Stimulated activated CD8-positive, alpha-beta memory T cell treated with anti-CD3 and anti-CD28 coated beads, Interleukin-15, amount 100 ng/mL, for 48 hours (primary cell): Measurements from ENCODE around the gene CEP78.
"Not testable (repeated sequence)": the region's sequence is repeated elsewhere in the genome, so short reads cannot be mapped to it uniquely, and the experiment has no call there.

Source experiments
- DNase-seq, 2 donors: peaks; one replicate each; pipeline ENCODE4 v3.0.0-alpha.2; 2020; ENCODE audit warnings: low read depth in 2 of 2

CEP78 gene

DNA sequence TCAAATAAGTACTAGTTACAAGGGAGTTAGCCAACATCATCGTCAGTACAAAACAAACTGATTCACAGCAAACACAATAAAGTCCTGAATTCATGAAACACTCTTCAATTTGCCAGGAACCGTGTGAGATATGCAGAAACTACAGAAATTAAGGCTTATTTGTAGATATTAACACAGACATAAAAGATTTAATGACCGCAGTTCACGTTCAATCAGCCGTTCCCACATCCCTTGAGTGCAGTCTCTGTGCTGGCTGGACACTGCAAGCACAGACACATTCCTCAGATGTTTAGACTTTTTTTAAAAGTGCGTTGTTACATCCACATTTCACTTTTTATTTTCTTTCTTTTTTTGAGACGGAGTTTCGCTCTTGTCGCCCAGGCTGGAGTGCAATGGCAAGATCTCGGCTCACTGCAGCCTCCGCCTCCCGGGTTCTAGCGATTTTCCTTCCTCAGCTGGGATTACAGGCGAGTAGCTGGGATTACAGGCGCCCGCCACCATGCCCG is 566 bp upstream of the CEP78 start:
- DNase-seq: no peak

DNA sequence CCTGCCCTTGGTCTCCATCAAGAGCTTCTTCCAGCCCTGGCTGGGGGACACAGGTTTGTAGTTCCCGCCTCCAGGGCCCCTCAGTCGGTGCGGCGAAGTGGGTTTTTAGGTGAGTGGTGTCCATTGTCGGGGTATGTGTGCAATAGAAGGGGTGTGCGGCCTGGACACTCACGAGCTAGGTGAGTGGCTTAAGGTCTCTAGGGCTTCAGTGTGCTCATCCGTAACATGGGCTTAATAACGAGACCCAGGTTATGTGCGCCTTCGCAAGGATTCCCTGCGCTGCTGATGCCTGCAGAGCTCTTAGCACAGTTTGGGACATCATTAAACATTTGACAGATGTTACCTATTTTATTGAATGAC is 656 bp downstream of the CEP78 start:
- DNase-seq: no peak

DNA sequence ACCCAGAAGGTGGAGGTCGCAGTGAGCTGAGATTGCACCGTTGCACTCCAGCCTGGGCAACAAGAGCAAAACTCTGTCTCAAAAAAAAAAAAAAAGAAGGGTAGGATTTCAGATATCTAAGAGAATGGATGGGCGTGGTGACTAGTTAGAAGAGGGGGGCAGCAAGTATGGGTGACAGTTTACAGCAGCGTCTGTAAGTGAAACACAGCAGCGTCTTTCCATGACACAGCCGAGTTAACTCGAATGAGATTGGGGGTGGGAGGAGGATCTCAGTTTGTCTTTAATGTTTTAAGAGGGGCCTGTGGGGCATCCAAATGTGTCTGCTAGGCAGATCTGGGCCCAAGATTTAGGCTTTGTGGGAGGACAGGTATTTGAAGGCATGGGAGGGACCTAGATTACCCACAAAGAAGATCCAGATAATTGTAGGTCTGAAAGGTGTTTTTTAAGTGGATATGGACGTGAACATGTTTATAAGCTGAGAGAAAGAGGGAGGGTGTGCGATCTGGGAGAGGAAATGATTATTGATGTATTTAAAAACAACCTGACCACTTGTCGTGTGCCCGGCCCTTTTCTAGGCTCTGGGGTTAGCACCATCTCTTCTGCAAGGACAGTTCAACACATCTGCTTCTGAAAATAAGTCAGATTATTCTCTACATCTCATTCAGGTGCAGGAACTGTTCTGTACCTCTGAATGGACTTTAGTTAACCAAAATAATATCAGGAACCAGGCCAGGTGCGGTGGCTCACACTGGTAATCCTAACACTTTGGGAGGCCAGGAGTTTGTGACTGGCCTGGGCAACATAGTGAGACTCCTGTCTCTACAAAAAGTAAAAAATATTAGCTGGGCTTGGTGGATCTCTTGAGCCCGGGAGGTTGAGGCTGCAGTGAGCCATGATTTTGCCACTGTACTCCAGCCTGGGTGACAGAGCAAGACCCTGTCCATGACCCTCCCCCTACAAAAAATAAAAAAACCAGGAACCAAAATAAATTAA is 2.5 kb downstream of the CEP78 start:
- DNase-seq: no peak

DNA sequence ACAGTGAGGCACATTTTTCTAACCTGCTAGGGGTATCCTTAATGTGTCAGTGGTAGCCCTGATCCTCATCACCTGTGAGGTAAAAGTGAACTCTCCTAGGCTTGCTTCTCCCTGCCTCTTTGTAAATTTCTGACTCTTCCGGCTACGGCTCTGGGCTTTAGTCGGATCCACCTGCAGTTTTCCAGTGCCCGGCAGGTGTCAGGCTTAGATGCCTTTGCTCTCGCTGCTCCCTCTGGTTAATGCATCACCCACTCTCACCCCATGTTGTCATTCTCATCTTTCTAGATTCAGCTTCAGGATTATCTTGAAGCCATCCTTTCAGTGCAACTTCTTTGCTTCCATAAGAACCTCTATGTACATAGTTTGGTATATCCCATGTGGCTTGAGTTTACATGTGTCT is 3.6 kb downstream of the CEP78 start:
- no peak for DNase-seq

DNA sequence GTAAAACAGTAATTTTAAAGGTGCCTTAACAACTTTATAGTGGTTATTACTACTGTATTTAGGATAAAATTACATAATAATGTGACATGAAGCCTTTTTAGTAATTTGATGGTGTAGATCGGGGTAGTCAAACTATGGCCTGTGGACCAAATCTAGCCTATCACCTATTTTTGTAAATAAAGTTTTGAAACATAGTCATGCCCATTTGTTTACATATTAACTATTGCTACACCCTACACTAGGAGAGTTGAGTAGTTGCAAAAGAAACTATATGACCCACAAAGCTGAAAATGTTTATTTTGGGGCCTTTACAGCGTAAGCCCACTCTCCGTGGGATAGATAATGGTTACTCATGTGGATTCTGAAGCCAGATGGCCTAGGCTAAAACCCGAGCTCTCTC is 6.2 kb downstream of the CEP78 start:
- no peak for DNase-seq

DNA sequence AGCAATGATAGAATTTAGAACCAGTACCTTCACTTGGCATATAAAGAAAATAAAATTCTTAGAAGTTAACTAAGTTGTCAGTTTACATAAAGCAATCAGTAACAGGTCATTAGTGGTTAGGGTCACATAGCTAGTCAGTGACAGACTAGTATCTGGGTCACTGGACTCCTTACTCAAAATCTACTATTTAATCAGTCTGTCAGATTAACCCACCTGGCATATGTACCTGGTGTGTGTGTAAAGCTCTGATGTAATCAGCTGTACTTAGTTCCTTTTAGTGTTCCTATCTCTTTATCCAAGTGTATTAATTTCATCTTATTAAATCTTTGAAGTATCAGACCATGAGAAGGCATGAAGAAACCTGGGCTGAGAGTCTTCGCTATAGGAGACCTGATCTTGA is 7.3 kb downstream of the CEP78 start:
- DNase-seq: no peak

DNA sequence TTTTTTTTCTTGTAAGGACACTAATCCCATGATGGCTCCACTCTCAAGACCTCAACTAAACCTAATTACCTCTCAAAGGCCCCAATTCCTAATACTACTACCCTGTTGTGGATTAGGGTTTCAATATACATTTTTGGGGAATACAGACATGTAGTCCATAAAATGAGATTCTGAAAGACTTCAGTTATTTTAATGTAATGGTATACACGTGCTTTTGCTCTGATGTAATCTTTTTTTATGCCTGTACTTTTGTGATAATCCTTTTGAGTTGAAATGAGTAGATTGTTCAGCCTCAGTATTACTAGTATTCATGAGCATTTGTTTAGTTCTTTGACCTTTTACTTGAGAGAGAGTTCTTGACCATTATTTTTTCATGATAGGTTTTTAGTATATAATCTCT is 9.5 kb downstream of the CEP78 start:
- no peak for DNase-seq

DNA sequence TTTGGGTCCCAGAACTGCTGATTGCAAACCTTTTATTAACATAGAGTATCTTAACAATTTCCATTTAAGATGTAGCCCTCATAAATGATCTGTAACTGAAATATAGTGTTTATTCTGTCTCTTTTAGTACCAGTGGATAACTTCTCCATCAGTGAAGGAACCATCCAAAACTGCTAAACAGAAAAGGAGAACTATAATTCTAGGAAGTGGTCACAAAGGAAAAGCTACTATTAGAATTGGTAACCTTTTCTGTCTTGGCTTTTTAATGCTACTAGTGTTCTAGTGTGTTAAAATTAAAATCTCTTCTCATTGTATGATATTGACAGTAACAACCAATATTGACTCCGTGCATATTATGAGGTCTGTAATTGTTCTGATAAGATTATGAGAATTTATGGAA is 12.8 kb downstream of the CEP78 start:
- DNase-seq: no peak

DNA sequence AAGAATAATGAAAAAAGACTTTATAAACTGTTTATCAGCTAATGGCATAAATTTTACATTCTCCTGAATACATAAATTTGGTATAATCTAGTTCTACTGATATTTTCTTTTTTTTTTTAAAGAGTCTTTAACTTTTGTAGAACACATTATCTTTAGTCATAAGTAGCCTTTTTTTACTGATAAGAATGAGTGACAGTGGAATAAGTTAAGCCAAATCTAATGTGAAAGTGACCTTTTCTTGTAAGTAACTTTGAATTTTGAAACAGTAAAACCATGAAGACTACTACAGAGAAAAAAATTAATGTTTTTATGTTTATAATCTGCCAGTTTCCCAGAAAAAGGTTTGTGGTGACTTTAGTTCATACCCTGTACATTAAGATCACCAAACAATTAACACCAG is 13.7 kb downstream of the CEP78 start:
- DNase-seq: no peak

DNA sequence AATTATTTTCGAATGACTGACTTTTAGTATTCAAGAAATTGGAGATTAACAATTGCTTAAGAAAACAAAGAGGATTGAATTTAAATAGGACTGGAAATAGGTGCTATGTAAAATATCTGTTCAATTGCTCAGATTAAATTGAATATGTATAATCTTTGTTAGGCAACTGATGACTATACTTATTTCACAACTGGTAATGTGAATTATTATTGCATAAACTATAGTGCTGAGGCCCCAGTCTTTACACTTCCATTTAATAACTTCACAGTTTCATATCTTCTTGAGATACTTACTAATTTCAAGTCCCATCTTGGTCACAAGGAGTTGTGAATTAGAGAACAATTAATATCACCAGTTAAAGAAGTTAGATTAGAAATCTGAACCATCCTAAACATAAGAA is 16.7 kb downstream of the CEP78 start:
- DNase-seq: no peak

DNA sequence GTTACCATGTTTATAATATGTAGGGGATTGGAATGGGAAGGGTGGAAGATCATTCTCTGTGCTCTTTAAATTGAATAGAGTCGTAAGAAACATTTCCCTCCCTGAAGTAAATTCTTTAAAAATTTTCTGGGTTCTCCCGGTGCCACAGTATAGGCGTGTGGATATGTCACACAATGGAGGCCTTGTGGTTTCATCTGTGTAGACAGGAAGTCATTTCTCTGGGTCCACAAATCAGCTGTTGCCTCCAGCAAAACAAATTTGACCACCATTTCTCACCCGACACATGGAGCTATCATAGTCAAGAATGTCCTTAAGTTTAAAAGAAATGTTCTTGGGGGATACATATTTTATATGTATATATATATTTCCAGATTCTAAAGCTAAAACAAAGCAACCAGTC is 17.4 kb downstream of the CEP78 start:
- DNase-seq: no peak

DNA sequence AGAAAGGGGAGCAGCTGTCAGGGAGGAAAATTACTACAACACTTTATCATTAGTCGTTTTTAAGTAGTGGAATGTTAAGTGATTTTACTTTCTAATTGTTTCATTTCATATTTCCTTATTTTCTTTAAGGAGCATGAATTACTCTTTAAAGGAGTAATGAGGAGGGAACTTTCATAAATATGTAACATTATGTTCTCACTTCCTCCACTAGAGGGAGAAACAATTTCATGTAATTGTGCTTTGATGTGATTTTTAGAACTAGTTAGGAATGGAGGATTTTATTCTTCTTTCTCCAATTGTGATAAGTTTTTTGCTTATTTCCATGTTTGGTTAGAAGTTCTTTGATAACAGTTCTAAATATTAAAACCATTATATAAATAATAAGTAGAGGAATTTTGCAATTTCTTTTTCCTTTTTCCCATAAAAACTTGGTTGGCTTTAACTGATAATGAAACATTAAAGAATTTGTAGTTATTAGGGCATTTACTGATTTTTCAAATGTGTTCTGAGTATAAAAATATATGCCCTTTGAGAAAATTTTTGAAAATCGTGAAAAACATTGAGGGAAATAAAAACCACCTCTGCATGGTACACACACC is 25.6 kb downstream of the CEP78 start:
- no peak for DNase-seq

DNA sequence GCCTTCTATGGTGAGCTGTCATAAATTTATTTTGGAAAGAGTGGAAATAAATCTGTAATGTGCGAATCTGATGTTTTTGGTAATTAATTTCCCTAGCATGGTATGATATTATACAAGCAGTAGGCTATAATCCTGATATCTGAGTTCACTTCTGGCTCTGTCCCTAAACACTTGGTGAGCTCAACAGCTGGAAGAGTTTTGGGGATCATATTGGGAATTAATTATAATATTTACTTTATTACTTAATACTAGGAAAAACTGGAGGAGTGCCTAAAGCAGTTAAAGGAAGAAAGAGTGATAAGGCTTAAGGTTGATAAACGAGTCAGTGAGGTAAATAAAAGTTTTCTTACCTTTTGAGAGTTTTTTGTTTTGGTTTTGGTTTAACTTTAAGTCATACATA is 26.8 kb downstream of the CEP78 start:
- no peak for DNase-seq

DNA sequence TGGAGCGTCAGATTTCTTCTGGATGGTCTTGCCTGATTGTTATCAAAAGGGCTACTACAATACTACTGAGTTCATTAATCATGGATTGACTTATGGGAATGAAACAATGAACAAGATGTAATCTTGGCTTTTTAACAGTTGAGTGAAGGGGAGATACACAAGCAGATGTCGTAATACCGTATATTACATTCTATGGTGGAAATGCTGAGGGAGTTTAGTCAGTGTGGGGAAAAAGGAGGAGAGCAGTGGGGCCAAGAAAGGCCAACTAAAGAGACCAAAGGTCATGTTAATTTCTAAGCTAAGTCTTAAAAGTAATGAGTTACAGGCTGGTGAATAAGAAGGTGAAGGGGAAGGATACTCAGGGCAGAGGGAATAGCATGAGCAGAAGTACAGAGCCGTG is 32.0 kb downstream of the CEP78 start:
- DNase-seq: no peak

DNA sequence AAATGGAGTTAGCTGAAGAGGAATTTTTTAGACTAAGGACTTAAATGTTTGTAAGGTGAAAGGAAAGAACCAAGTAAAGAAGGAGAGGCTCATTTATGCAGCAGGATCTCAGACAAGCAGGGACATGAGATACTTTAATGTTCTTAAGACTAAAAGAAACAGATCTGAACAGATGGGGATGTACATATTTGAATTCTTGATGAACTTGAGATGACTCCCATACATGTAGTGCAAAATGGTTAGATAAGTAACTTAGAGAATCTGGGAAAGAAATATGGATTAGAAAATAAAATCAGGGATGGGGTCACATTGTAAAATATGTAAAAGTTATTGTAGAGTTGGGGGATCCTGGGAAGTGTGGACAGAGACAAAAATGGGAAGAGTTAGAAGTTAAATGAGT is 33.9 kb downstream of the CEP78 start:
- no peak for DNase-seq

DNA sequence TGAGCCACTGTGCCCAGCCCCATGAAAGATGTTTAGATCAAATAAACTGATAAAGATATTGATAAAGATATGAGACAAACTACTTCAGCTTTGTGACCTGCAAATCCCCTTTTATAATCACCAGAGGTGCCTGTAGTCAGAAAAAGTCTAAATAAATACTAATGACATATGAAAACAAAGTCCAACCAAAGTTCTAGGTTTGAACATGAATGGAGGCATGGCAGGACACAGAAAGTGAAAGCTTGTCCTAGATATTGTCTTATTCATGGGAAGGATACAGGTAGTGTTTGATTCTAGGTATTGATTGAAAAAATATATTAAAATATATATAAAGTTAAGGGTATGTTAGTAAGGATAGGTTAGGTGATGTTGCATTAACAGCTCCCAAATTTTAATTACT is 36.4 kb downstream of the CEP78 start:
- no peak for DNase-seq

DNA sequence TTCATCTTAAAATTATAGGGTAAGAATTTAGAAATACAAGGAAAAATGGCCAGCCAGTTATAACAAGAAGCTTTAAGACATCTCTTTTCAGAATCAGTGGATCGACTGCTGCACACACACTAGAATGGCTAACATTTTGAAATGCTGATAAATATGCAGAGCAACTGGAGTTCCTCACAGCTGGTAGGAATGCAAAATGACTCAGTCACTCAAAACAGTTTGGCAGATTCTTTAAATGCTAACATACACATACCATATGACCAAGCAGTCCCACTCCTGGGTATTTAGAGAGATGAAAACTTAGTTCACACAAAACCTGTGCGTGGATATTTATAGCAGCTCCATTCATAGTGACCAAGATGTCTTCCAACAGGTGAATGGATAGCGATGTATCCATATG is 37.9 kb downstream of the CEP78 start:
- no peak for DNase-seq

DNA sequence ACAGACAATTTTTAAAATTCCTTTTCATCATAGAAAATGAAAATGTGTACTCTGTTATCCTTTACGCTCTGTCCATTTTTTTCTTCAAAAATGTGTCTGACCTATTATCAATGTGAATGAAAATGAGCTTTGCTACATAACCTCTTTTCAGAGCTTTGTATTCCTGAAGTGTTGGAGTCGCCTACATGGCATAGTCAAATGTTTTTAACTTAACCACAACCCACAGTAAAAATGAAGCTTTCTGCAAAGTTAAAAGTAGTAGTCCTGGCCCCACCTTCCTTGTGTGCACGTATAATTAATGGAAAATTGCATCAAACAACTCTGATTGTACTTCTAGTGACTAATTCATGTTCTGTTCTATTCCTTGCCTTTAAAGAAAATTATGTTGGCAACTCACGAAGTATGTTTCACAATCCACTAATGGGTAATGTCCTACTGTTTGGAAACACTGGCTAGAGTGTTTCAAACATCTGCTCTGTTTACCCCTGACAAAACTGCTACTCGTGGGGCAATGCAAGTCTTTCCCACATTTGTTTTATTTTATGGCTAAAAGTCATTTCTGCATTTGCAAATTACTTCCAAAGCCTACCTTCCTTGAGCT is 42.4 kb downstream of the CEP78 start:
- DNase-seq: no peak

DNA sequence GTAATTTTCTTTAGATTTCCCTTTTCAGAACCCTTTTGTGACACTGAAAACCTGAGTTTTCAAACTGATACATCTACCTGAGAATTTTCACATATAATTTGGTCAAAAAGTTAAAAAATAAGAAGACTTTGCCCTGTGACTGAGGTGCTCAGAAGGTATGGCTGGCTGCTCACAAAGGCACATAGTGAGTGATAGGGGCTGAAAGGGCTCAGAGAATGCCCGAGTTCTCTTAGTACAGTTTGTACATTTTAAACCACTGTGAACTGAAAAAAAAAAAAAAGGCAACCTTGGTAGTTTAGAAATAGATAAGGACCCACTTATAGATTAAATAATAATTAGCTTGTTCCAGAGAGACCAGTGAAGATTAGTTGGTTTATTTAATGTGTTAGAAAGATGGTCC is 42.9 kb downstream of the CEP78 start:
- no peak for DNase-seq

DNA sequence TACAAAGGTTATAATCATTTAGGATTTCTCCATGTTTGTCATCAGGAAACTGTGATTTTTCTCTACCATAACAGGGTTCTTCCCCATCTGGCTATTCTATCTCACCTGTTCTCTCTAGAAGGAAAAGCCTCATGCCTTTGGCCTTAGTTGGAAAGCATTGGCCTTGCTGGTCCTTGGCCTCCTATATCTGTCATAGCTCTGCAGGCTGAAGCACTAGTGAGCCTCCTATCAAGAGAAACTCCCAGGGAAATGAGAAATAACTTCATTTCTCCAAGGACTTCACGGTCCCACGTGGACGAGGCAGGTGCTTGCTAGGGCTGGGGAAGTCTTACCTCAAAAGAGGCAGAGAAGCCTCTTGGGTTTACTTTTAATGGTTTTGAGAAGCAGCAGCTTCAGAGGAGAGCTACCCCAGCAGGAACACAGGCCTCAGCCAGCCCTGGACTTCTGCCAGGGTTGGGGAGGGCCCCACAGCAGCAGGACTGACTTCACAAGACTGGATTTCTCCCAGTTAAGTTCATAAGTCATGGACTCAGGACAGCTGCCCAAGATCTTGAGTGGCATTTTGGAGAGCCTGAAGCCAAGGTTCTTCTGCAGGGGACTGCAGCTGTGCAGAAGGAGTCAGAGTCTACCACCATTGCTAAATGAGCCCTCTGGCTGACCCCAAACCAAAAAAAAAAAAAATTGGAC is 45.2 kb downstream of the CEP78 start:
- DNase-seq: no peak

DNA sequence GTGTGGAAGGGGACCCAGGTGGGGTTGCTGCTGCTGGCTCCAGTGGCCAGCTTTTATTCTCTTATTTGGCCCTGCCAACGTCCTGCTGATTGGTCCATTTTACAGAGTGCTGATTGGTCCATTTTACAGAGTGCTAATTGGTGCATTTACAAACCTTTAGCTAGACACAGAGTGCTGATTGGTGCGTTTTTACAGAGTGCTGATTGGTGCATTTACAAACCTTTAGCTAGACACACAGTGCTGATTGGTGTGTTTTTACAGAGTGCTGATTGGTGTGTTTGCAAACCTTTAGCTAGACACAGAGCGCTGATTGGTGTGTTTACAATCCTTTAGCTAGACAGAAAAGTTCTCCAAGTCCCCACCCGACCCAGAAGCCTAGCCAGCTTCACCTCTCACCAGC is 48.3 kb downstream of the CEP78 start:
- DNase-seq: not testable (repeated sequence)

DNA sequence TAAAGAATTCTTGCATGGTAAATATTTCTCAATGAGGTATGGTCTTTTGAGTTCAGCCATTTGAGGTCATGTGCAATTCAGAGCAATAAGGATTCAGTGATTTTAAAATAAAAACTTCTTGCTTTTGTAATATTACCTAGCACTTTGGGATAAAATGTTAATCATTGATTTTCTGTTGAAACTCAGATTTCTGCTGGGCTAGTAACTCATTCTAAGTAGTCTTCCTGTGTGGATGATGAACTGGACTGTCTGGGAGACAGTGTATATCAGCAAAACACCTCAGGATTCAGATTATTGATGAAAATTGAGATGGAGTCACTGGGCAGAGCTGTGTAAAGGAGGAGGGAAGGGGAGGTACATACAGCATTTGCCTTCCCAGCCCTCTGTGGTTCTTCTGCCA is 50.2 kb downstream of the CEP78 start:
- no peak for DNase-seq
